Hematopoietic multipotent progenitor cell (in vitro differentiated cells): ENCODE data around the gene TTC33. TPM values are rescaled to one million over a fixed set of nuclear protein-coding genes. Genes with fewer than 3 reads are reported as not detected.
"Not testable (repeated sequence)": the region's sequence is repeated elsewhere in the genome, so short reads cannot be mapped to it uniquely, and the experiment has no call there.

Source experiments
- DNase-seq, 3 donors: peaks; one replicate each; pipeline ENCODE4 v3.0.0-alpha.2; 2011 to 2015; ENCODE audit warnings: low read depth in 2 of 3, low spot score in 2 of 3
- total RNA-seq: library from RNA; depleted of rRNA; stranded (reverse); fragments of >200 nt; gene quantifications from one replicate; pipeline ENCODE4 v1.2.3, GENCODE V29; 2012

The TTC33 gene
- total RNA-seq, 1 donor = 3.8 TPM

DNA sequence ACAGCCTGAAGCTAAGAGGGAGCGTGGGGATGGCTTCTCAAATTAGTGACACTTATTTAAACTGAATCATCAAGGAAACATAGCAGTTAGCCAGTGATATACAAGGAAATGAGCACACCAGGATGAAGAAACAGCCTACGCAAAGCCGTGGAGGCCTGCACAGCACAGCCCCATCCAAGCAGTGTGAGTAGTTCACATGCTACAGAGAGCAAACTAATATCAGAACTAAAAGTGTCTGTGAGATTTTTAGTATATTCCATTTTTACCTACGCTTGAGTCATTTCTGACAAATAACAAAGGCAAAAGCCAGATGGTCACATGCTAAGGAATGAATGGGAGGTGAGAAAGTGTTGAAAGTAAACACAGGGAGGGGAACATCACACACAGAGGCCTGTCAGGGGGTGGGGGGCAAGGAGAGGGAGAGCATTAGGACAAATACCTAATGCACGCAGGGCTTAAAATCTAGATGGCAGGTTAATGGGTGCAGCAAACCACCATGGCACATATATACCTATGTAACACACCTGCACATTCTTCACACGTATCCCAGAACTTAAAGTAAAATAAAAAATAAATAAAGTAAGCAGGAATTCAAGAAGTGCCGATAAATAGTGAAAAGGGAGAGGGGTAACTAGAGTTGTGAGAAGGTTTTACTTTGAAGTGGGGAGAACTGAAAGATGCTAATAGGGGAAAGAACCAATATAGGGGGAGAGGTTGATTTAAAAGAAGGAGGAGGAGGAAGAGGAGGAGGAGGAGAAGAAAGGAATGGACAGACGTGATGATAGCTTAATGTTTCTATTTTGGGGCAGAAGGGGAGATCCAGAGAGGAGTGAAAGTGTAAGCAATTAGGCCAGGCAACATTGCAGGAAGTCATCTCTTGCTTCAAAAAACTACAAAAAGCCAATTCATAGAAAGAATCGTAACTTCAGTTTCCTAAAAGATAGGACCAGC, 177.0 kb downstream of the TTC33 start:
- DNase-seq = no peak

DNA sequence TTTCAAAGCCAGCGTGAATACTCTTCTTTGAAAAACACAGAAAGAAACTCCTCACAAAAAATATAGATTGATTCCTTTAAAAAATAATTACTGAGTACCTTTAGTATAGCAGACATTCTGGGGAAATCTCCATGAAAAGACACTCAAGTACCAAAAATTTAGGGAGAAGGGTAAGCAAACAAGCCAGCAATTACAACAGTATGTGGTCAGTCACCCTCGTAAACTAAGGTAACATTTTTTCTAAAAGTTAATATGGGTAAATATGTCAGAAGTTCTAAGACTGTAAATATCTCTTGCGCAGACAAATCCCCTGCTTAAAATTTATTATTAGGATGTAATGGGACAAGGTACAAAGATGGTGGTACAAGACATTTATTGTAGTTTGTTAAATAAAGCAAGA, 178.0 kb downstream of the TTC33 start:
- DNase-seq = no peak

DNA sequence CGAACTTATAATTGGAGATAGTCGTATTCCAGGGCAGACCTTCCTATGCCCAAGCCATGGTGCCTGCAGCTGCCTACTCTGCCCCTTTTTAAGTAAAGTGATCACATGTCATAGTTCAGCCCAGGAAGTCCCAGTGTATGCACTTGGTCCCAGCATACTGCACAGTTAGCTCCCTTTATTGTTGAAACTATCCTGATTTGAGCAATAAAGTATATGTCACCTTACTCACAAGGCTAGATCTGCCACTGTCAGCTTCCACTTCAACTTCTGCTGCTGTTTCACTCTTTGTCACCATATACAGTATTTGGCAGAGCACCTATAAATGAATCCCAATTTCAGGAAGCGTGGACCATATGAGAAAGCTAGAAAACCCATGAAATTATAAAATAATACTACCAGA, 179.8 kb downstream of the TTC33 start:
- no peak for DNase-seq

DNA sequence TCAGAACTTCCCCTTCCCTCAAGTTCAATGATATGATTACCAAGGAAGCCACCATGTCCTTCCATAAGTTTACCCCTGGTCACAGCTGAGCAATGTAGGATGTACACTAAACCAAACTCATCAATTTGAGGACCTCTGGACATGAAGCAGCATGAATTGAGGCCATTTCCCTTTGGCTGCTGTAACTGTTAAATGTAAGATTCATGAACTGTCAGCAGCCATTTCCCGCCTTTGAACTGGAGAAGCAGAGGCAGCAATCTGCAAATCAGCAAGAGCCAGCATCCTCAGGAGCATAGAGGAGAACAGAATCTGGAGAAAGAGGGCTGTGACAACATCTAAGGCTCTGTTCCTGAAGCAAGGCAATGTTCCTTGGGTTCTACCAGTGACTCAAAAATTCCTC, 180.3 kb downstream of the TTC33 start:
- no peak for DNase-seq

DNA sequence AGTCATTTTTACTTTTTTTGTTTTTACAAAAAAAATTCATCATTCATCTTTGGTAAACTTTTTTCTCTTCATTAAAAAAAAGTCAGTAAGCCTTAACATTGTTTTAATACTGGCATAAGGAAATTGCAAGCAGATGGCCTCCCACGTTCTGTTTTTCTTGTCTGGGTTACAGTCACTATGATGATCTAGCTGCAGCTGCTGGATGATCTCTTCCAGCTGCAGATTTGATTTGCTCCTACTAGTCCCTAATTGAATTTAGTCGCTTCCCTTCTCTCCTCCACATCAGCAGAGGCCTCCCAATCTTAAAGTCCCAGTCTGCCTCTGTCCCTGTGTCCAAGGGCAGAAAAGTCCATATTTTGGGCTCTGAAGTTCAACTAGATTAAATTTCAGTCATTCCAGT, 182.8 kb downstream of the TTC33 start:
- DNase-seq = no peak

DNA sequence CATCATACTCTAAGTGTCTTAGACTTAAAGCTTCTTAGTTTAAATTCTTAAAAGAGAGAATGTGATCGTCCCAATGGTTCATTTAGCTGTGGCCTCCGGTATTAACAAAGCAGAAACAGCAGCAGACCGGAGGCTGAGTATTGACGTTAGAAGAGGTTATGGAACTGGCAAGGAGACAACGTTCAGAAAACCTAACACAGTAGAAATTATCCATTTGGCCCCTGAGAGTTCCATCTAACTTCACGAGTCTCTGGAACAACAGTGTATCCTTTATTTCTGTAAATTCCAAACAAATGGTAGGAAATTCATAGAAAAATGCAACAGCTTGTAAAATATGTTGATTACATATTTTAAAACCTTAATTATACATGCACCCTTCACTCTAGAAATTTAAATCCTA, 183.4 kb downstream of the TTC33 start:
- no peak for DNase-seq

- no peak for DNase-seq
Measured at GRCh38 chr5:40571729-40572128, 184.0 kb downstream of the TTC33 start.

- no peak for DNase-seq
Measured at GRCh38 chr5:40570408-40571129, 185.2 kb downstream of the TTC33 start.

DNA sequence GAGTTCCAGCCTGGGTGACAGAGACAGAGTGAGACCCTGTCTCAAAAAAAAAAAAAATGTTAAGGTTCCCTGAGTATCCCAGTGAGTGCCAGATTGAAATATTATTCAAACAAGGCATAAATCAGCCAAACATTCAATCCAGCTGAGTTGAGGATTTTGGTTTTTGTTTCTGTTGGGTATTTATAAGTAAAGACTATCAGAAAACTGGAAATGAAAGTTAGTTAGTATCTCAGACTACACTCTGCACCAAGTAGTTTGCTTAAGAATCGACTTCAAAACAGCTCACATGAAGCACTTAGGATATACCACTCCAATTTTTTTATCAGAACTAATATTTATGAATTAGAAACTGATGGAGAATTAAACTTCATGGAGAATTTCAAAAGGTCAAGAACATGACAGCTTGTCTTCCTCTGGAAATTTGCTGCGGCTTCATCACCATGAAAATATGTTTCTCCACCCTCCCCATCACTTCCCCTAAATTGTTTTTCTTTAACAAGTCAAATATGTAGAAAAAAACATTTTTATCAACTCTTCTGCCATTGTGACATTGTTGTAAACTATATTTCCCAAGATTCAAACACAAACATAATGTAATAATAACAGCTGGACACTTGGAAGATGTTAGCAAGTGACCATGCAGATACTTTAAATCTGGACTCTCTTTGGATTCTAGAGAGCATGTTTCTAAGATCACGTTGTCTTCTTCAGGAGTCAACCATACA, 186.1 kb downstream of the TTC33 start:
- no peak for DNase-seq

DNA sequence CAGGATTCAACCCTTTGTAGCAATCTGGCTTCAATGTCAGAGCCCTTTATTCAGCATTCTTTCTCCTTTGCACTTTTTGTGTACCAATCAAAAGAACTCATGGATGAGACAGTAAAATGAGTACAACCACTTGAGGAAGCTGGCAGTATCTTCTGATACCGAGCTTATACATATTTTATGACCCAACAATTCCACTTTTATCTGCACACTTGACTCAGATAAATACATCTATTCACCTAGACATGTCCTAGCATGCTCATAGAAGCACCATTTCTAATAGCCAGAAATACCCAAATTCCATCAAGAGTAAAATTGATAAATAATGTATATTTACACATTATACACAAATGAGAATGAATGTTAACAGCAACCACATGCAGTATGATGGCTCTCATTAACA, 187.2 kb downstream of the TTC33 start:
- no peak for DNase-seq

DNA sequence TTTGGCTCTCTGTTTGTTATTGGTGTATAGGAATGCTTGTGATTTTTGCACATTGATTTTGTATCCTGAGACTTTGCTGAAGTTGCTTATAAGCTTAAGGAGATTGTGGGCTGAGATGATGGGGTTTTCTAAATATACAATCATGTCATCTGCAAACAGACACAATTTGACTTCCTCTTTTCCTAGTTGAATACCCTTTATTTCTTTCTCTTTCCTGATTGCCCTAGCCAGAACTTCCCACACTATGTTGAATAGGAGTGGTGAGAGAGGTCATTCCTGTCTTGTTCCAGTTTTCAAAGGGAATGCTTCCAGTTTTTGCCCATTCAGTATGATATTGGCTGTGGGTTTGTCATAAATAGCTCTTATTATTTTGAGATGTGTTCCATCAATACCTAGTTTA, 192.6 kb downstream of the TTC33 start:
- not testable (repeated sequence) for DNase-seq

GRCh38 chr5:40560474-40561110, 195.2 kb downstream of the TTC33 start:
- no peak for DNase-seq

- DNase-seq = no peak
Measured at GRCh38 chr5:40559306-40559705, 196.5 kb downstream of the TTC33 start.

- no peak for DNase-seq
Measured at GRCh38 chr5:40557501-40557900, 198.3 kb downstream of the TTC33 start.

GRCh38 chr5:40556811-40557210, 198.9 kb downstream of the TTC33 start:
- DNase-seq = no peak

DNA sequence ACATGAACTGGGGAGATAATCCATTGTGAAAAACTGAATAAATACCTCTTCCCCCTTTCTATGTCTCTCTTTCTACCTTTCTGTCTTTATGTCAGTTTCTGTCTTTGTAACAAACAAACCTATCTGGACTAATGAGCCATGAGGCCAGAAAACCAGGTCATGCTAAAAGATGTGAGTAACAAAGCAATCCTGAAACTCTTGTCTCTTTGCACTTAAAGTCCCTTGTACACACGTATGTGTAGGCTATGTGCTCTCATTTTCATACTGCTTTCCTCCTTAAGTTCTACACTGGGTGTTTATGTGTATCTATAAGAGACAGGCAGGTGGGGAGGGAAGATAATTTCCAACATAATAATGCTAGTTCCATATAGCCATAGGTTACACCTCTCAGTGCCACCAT, 199.9 kb downstream of the TTC33 start:
- DNase-seq = no peak

DNA sequence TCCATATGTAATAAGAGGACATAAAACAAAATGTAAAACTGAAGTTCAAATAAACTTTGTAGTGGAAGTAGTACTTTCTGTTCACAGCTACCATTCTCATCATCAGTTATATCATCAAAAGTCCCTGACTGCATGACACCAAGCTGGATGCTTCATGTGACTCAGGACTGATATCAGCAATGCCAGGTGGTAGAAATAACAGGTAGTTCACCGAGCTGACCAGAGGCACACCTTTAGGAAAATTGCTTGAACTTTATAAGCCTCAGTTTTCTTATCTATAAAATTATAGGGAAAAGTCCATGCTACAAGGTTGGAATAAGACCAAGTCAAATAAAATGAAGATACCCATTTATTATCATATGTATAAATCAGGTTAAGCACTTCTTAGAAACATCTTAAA, 200.9 kb downstream of the TTC33 start:
- DNase-seq = no peak

DNA sequence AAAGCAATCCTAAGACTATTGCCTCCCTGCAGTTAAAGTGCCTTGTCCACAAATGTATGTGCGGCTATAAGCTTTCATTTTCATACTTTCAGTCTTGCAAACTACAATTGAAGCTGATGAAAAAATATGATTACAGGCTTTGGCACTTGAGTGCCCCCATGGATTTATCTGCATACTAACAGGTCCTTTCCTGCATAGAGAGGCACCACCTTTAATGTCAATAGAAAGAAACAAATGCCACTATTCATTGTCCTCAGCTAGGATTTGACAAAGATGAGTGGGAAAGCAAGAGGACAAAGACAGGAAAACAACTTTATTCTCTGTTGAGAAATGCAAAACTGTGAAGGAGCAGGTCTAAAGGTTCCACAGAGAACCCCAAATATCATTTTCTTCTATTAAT, 201.7 kb downstream of the TTC33 start:
- DNase-seq = no peak

DNA sequence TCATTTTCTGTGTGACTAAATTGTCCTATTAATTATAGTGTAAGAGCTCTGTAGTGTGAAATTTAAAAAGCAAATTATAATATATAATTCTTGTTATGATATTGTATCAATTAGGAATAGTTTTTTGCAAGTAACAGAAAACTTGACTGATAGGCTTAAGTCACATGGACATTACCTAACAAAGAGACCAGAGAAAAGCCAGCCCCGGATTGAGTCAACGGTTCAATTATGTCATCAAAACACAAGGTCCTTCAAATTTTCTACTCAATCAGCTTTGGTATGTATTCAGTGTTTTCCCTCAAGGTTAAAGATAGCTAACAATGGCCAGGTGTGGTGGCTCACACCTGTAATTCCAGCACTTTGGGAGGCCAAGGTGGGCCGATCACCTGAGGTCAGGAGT, 202.8 kb downstream of the TTC33 start:
- DNase-seq = no peak

GRCh38 chr5:40551496-40552491, 204.0 kb downstream of the TTC33 start:
- DNase-seq = no peak
